Vagina (tissue), 2 donors: ENCODE data around the gene ANKS4B.

Experiments used
- POLR2AphosphoS5 ChIP-seq, 2 donors: sonication (generic); formaldehyde crosslinking; IDR thresholded peaks; one replicate each; pipeline ENCODE4 v1.9.0; 2017; ENCODE audit warnings: antibody characterized with exemption in 2 of 2, mild to moderate bottlenecking in 2 of 2, low read depth in 1 of 2; ENCODE audit not compliant: insufficient read depth in 1 of 2
- TF ChIP-seq, protein P1 (sequence below), 3 experiments: fragments of 450-650 bp in 2 of 3; fragments of 200-600 bp in 1 of 3; sonication (generic) in 1 of 3; IDR thresholded peaks; one replicate each; pipeline ENCODE4 v1.5.1; 2017 to 2019; ENCODE audit warnings: antibody characterized with exemption in 3 of 3, mild to moderate bottlenecking in 2 of 3, moderate library complexity in 2 of 3

DNA sequence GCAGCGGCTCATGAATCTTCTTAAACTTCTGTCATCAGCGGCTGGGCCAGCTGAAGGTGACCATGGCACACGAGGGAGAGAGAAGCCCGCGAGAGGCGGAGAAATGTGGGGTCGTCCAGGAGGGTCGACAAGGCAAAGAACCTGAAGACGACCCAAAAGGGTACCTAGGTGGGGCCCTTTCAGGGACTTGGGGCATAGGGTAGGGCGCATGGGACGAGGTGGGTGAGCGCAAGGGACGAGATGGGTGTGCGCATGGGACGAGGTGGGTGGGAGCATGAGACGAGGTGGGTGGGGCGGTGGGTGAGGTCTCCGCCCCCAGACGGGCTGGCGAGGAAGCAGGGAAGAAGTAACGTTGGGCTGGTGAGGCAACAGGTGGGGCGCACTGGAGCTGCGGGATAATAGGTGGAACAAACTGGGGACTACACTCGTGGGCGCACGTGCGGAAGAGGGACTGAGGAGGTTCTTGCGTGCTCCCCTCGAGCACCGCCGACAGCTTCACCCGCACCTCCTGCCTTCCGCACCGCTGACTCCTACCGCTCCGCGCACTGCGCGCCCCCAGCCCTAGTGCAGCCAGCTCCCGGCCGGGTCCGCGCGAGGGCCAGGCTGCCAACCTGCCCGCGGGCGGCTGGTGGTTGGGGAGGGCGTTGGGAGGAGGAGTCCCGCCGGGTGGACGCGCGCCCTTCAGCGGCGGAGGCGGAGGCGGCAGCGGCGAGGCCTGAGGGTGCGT, 67.8 kb downstream of the ANKS4B start:
- TF ChIP-seq POLR2AphosphoS5 (IDR thresholded peaks at IDR 0.05; ENCODE audit: insufficient read depth in 1 of 2, low read depth in 1 of 2) = peak in 1 of 2 donors; percentile 85
- TF ChIP-seq, protein P1, sequence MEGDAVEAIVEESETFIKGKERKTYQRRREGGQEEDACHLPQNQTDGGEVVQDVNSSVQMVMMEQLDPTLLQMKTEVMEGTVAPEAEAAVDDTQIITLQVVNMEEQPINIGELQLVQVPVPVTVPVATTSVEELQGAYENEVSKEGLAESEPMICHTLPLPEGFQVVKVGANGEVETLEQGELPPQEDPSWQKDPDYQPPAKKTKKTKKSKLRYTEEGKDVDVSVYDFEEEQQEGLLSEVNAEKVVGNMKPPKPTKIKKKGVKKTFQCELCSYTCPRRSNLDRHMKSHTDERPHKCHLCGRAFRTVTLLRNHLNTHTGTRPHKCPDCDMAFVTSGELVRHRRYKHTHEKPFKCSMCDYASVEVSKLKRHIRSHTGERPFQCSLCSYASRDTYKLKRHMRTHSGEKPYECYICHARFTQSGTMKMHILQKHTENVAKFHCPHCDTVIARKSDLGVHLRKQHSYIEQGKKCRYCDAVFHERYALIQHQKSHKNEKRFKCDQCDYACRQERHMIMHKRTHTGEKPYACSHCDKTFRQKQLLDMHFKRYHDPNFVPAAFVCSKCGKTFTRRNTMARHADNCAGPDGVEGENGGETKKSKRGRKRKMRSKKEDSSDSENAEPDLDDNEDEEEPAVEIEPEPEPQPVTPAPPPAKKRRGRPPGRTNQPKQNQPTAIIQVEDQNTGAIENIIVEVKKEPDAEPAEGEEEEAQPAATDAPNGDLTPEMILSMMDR (IDR thresholded peaks at IDR 0.05) = peak in 1 of 3 experiments; percentile 12
